ENCODE measurements around the gene CADM1.

GRCh38 chr11:115362997-115363396, 141.2 kb downstream of the CADM1 start:
- no peak for TF ChIP-seq POLR2AphosphoS5 (IDR thresholded peaks at IDR 0.05; ENCODE audit: insufficient read depth, low read depth, low read length)
- TF ChIP-seq CTCF (IDR thresholded peaks at IDR 0.05; ENCODE audit: extremely low read depth in 1 of 2, insufficient read depth in 1 of 2, low read depth in 1 of 2, low read length in 2 of 2): no peak
